Measurements from ENCODE around the gene SLC25A34.

SLC25A34 gene

GRCh38 chr1:15742339-15742801 lies 6.3 kb downstream of the SLC25A34 start, which contains the start of gene TMEM82:
Gene TMEM82 (plus strand): TSS chr1:15742499. CDS start chr1:15742560, 61 bp downstream.
- H3K4me3 ChIP-seq (replicated peaks; ENCODE audit: low read depth, low read length), result no peak within 1 kb of the TSS
- no peak for DNase-seq (ENCODE audit: extremely low read depth, low read depth)
- TF ChIP-seq CTCF (IDR thresholded peaks at IDR 0.05; ENCODE audit: low read depth, low read length, missing control alignments), result no peak

GRCh38 chr1:15744122-15744679 lies 8.1 kb downstream of the SLC25A34 start:
- TF ChIP-seq CTCF (IDR thresholded peaks at IDR 0.05; ENCODE audit: low read depth, low read length, missing control alignments), result no peak
- H3K4me3 ChIP-seq (replicated peaks; ENCODE audit: low read depth, low read length), result no peak overlapping the region
- DNase-seq (ENCODE audit: extremely low read depth, low read depth), result no peak

GRCh38 chr1:15747378-15747777 lies 11.3 kb downstream of the SLC25A34 start:
- H3K4me3 ChIP-seq (replicated peaks; ENCODE audit: low read depth, low read length), result no peak overlapping the region
- no peak for DNase-seq (ENCODE audit: extremely low read depth, low read depth)
- TF ChIP-seq CTCF (IDR thresholded peaks at IDR 0.05; ENCODE audit: low read depth, low read length, missing control alignments), result no peak

- no peak for TF ChIP-seq CTCF (IDR thresholded peaks at IDR 0.05; ENCODE audit: low read depth, low read length, missing control alignments)
- no peak overlapping the region for H3K4me3 ChIP-seq (replicated peaks; ENCODE audit: low read depth, low read length)
- DNase-seq (ENCODE audit: extremely low read depth, low read depth), result no peak
These were observed 12.2 kb downstream of the SLC25A34 start for GRCh38 chr1:15748264-15748663.

- no peak for TF ChIP-seq CTCF (IDR thresholded peaks at IDR 0.05; ENCODE audit: low read depth, low read length, missing control alignments)
- H3K4me3 ChIP-seq (replicated peaks; ENCODE audit: low read depth, low read length), result no peak overlapping the region
- DNase-seq (ENCODE audit: extremely low read depth, low read depth), result no peak
These were observed 12.8 kb downstream of the SLC25A34 start for GRCh38 chr1:15748690-15749398.

GRCh38 chr1:15749399-15750291 lies 13.6 kb downstream of the SLC25A34 start:
- TF ChIP-seq CTCF (IDR thresholded peaks at IDR 0.05; ENCODE audit: low read depth, low read length, missing control alignments), result no peak
- no peak for DNase-seq (ENCODE audit: extremely low read depth, low read depth)

More at GRCh38 chr1:15749399-15750291, 13.6 kb downstream of the SLC25A34 start:
- no peak overlapping the region for H3K4me3 ChIP-seq (replicated peaks; ENCODE audit: low read depth, low read length)

All from HFF-Myc (cell line).